GM20000 (cell line): ENCODE measurements around the gene LAMC2.

Experiments used
- DNase-seq: peaks from one replicate; pipeline ENCODE4 v3.0.0; 2012; ENCODE audit warnings: low spot score
- CTCF ChIP-seq: IDR thresholded peaks from 2 replicates; pipeline ENCODE4 v1.5.1; 2012; ENCODE audit warnings: mild to moderate bottlenecking, control low read depth; ENCODE audit errors: extremely low read depth, missing control alignments

Gene LAMC2

DNA sequence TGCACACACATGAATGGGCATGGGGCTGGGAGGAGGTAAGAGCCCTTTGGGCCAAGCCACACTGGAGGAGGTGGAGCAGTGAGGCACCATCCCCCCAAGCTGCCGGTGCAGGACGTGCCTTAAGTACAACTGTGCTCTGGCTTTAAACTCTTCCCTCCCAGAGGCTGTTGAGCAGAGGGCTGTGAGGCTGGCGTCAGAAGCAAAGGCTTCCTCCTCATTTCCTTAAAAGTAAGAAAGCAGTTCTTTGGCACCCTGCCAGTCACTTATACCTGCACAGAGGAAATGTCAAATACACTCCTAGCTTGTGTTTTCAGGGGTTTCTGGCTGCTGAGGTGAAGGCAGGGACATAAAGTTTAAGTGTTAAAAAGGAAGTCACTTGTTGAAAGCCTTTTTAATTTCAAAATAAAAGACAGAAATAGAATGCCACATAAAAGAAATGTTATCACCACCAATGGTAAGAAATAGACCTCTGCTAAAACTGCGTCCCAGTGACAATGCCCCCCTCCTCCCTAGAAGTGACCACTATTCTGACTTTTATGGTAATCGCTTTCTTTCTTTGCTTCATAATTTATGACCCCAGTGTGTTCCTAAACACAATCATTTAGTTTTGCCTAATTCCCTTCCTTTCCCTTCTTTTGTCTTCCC lies 33.0 kb downstream of the LAMC2 start:
- no peak for TF ChIP-seq CTCF
- DNase-seq = no peak

DNA sequence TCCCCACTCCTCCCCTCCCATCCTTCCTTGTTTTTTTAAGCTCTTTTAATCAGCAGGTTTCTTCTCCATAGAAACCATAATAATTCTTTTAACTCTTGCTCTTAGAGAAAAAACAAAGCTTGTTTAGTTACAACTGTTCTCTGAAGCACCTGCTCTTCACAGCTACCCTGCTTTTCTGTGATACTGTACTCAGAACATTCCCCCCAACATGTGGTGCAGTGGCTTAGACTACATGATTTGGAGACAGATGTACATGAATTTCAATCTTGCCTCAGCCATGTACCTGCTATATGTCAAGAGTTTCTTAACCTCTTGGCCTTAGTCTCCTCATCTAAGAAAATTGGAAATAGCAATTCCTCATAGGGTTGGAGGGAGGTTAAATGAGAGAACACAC lies 33.5 kb downstream of the LAMC2 start:
- no peak for TF ChIP-seq CTCF
- DNase-seq = no peak

DNA sequence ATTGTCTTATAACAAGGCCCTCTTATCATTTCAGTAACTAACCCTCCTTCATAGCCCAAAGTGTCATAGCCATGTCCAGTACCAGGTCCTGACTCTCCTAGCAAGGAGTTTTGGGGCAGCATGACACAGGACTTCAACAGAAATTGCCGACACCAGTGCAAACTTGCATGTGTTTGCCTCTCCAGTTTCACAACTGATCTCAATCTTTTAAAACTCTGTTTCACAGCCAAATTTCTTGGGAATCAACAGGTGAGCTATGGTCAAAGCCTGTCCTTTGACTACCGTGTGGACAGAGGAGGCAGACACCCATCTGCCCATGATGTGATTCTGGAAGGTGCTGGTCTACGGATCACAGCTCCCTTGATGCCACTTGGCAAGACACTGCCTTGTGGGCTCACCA lies 36.8 kb downstream of the LAMC2 start:
- no peak for TF ChIP-seq CTCF
- DNase-seq = no peak

DNA sequence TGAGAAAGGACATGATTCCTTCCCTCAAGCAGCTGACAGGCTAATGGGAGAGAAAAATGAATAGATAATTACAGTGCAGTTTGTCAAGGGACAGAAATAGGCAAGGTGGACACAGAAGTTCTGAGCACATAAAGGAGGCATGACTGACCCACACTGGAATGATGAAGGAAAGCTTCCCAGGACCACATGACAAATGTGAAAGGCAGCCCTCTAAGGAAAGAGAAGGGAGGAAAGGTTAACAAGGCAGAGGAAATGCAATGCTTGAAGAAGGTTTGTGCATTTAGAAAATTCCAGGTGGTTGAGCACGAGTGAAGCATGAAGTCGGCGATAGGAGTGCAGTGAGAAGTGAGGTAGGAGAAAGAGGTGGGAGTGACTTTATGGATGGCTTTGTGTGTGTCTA lies 37.4 kb downstream of the LAMC2 start:
- TF ChIP-seq CTCF = no peak
- DNase-seq = no peak

DNA sequence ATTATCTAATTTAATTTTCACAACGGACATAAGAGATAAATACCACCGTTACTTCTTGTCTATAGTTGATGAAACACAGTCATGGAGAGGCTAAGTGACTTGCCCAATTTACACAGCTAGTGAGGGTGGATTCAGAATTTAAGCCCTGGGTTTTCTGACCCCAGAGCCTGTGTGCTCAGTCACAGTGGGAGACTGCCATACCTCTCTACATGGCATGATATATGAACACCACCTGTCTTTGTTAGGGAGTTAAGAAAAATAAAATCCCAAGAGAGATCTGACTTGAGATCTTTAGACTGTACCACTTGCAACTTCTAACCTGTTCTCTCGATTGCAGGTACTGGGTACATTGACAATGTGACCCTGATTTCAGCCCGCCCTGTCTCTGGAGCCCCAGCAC lies 40.3 kb downstream of the LAMC2 start:
- no peak for TF ChIP-seq CTCF
- no peak for DNase-seq

DNA sequence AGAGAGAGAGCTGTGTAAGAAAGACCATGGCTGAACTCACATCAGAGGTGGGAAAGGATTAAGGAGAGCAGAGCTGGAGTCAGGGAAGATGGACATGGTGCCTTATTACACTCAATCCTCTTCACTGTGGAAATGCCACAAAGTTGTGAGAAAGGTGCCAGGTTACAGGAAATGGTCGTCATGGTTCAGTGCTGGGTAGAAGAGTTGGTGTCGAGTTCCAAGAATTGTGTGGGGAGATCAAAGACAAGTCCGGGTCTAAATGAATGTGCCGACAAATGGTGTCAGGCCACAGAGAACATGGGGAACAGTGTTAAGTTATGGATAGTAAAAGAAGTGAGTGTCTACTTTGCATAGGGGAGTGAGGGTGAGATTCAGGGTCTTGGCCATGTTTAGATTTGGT lies 40.9 kb downstream of the LAMC2 start:
- TF ChIP-seq CTCF = no peak
- DNase-seq = no peak

DNA sequence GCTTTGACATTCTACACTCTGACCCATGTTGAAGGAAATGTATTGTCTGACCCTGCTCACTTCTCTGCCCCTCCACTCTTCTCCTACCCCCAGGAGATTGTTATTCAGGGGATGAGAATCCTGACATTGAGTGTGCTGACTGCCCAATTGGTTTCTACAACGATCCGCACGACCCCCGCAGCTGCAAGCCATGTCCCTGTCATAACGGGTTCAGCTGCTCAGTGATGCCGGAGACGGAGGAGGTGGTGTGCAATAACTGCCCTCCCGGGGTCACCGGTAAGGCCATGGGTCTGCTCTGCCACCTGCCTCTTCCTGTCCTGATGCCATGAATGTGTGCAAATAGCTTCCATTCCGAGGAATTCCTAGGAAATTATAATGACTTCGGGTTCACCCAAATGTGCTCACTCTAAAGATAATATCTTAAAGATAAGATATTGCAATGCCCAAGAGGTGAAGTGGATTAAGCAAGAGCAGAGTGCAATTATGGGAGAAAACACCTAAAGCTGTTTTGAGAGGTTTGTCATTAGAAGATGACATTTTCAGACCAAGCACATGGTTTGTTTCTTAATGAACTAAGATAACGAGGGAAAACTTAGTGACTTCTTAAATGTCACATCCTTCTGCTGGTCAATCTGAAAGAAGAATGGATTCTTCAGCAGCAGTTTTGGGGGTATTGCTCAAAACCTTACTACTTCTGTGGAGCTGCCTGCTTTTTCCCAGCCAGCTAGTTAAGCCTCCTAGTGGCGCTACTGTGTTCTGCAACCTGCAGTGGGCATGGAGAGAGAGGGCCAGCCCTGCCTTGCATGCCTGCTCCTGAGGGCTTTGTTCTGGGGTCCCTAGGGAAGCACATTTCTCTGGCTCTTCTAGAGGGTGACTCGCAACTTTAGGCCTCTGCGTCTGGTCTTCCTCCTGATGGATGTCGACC lies 41.6 kb downstream of the LAMC2 start:
- peak; percentile 63 for DNase-seq
- peak; percentile 77 for TF ChIP-seq CTCF
